Loucy (cell line): ENCODE measurements around the gene SUMO2.

Experiments
- CTCF ChIP-seq: fragments of 200-600 bp; sonication (generic); conservative IDR thresholded peaks from 2 replicates; pipeline ENCODE4 v1.5.1; 2014; ENCODE audit warnings: mild to moderate bottlenecking, antibody characterized with exemption, low read length
- EZH2phosphoT487 ChIP-seq: fragments of 200-600 bp; IDR thresholded peaks from 2 replicates; pipeline ENCODE4 v1.6.1; 2018; ENCODE audit warnings: antibody characterized with exemption, mild to moderate bottlenecking, moderate library complexity, borderline replicate concordance

GRCh38 chr17:75152523-75152921 lies 30.2 kb downstream of the SUMO2 start:
- TF ChIP-seq CTCF (no peak), EZH2phosphoT487 (no peak)
